Esophagus (tissue), 2 donors: Measurements from ENCODE around the gene BOLA2B. TPM values are rescaled to one million over a fixed set of nuclear protein-coding genes. Genes with fewer than 3 reads are reported as not detected.
"Not testable (repeated sequence)": the region's sequence is repeated elsewhere in the genome, so short reads cannot be mapped to it uniquely, and the experiment has no call there.

Experiments used
- H3K27ac ChIP-seq, 2 donors: one replicate each; pipeline ENCODE4 v1.5.1; 2013; ENCODE audit warnings: low read depth in 2 of 2, mild to moderate bottlenecking in 2 of 2, inconsistent platforms in 1 of 2, low read length in 1 of 2, moderate library complexity in 1 of 2
- H3K27me3 ChIP-seq, 2 donors: one replicate each; pipeline ENCODE4 v1.6.1; 2013; ENCODE audit warnings: low read length in 2 of 2, control low read depth in 1 of 2, mild to moderate bottlenecking in 1 of 2; ENCODE audit not compliant: insufficient read depth in 2 of 2, control insufficient read depth in 1 of 2
- H3K36me3 ChIP-seq, 2 donors: one replicate each; pipeline ENCODE4 v1.6.1; 2013; ENCODE audit warnings: low read length in 1 of 2; ENCODE audit not compliant: control insufficient read depth in 2 of 2, insufficient read depth in 2 of 2
- H3K4me1 ChIP-seq, 2 donors: one replicate each; pipeline ENCODE4 v1.6.1; 2013; ENCODE audit warnings: low read length in 1 of 2; ENCODE audit not compliant: control insufficient read depth in 2 of 2, insufficient read depth in 2 of 2
- H3K4me3 ChIP-seq, 2 donors: one replicate each; pipeline ENCODE4 v1.5.1; 2013; ENCODE audit warnings: low read length in 2 of 2, mild to moderate bottlenecking in 2 of 2, low read depth in 1 of 2, moderate library complexity in 1 of 2
- H3K9me3 ChIP-seq, 2 donors: one replicate each; pipeline ENCODE4 v1.6.1; 2013; ENCODE audit warnings: mild to moderate bottlenecking in 2 of 2, low read depth in 1 of 2, low read length in 1 of 2, moderate library complexity in 1 of 2; ENCODE audit not compliant: control insufficient read depth in 2 of 2, insufficient read depth in 1 of 2
- WGBS, 2 donors: extraction: QIAGEN DNeasy Blood & Tissue Kit; methylation state at CpG; one replicate each; pipeline ENCODE4 v1.1.7; 2013; 5-methylcytosine and 5-hydroxymethylcytosine counted together
- polyA plus RNA-seq, 2 donors: library from polyadenylated mRNA; stranded (reverse); fragments of 200-250 nt; gene quantifications; one replicate each; pipeline ENCODE4 v1.2.3, GENCODE V29; 2013
- donor health status: healthy with polysubstance abuse.
- donor health status: Bipolar disorder and iron deficiency.

Gene BOLA2B
- polyA plus RNA-seq, 2 donors, result 195 to 283 TPM

DNA sequence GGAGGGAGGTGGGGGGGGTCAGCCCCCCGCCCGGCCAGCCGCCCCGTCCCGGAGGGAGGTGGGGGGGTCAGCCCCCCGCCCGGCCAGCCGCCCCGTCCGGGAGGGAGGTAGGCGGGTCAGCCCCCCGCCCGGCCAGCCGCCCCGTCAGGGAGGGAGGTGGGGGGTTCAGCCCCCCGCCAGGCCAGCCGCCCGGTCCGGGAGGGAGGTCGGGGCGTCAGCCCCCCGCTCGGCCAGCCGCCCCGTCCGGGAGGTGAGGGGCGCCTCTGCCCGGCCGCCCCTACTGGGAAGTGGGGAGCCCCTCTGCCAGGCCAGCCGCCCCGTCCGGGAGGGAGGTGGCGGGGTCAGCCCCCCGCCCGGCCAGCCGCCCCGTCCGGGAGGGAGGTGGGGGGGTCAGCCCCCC is 24.1 kb downstream of the BOLA2B start:
- not testable (repeated sequence) for H3K27me3 ChIP-seq, H3K27ac ChIP-seq, H3K4me3 ChIP-seq, H3K4me1 ChIP-seq, H3K36me3 ChIP-seq, H3K9me3 ChIP-seq
- WGBS, 2 donors, result 92 to 95% methylated on average over 22 to 38 of the region's 38 CpGs

- WGBS, 2 donors, result 70% methylated on average over 20 of the region's 29 CpGs; no CpG with 5 or more reads in 1 of the 2 donors
- not testable (repeated sequence) for H3K4me3 ChIP-seq, H3K27ac ChIP-seq, H3K4me1 ChIP-seq, H3K27me3 ChIP-seq, H3K36me3 ChIP-seq, H3K9me3 ChIP-seq
Observed at GRCh38 chr16:30168746-30169145, 24.7 kb downstream of the BOLA2B start.

DNA sequence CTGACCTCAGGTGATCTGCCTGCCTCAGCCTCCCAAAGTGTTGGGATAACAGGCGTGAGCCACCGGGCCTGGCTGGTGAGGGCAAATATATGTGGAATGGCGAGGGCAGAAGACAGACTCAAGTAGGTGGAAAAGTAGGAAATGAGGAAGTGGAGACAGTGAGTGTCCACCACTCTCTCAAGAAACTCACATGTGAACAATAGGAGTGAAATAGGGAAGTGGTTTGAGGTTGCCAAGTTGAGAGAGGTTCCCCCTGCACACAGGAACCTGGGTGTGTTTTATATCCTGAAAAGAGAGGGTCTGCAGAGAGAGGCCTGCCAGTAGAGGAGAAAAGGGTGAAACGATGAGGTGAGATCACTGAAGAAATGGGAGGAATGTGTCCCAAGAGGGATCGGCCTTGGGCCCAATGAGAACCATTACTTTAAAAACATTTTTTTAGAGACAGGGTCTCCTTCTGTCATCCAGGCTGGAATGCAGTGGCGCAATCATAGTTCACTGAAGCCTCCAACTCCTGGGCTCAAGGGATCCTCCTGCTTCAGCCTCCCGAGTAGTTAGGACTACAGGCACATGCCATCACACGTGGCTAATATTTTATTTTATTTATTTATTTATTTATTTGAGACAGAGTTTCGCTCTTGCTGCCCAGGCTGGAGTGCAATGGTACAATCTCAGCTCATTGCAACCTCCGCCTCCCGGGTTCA is 27.1 kb downstream of the BOLA2B start:
- Histone ChIP-seq H3K27ac (no peak overlapping the region), H3K9me3 (no peaks in the 10 kb centered on the region), H3K36me3 (no peaks in the 10 kb centered on the region), H3K4me1 (no peaks in the 10 kb centered on the region), H3K27me3 (no peaks in the 10 kb centered on the region), H3K4me3 (no peak overlapping the region)
- 86 to 87% methylated on average over 10 to 11 of the region's 11 CpGs for WGBS, 2 donors

DNA sequence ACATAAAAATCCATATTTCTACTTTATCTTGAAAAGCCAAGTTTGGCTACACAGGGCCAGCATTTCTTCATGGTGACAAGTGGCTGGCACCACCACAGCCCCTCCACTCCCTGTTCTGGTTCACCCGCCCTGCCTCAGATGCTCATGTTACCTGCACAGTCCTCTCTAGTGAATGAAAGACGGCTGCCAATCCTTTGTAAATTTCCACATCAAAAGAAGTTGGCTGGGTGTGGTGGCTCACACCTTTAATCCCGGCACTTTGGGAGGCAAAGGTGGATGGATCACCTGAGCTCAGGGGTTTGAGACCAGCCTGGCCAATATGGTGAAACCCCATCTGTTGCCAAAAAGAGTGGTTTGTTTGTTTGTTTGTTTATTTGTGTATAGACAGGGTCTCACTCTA is 29.9 kb downstream of the BOLA2B start:
- Histone ChIP-seq H3K27ac (no peak overlapping the region), H3K36me3 (no peaks in the 10 kb centered on the region), H3K4me3 (no peak overlapping the region), H3K27me3 (no peaks in the 10 kb centered on the region), H3K9me3 (no peaks in the 10 kb centered on the region), H3K4me1 (no peaks in the 10 kb centered on the region)
- 58 to 69% methylated on average over 3 of the region's 3 CpGs for WGBS, 2 donors

- H3K27ac ChIP-seq, result no peak overlapping the region
- H3K36me3 ChIP-seq, result no peaks in the 10 kb centered on the region
- 34 to 48% methylated on average over 1 of the region's 1 CpG for WGBS, 2 donors
- no peaks in the 10 kb centered on the region for H3K27me3 ChIP-seq
- H3K4me1 ChIP-seq, result no peaks in the 10 kb centered on the region
- no peak overlapping the region for H3K4me3 ChIP-seq
- no peaks in the 10 kb centered on the region for H3K9me3 ChIP-seq
Observed at GRCh38 chr16:30157214-30157613, 36.3 kb downstream of the BOLA2B start.

DNA sequence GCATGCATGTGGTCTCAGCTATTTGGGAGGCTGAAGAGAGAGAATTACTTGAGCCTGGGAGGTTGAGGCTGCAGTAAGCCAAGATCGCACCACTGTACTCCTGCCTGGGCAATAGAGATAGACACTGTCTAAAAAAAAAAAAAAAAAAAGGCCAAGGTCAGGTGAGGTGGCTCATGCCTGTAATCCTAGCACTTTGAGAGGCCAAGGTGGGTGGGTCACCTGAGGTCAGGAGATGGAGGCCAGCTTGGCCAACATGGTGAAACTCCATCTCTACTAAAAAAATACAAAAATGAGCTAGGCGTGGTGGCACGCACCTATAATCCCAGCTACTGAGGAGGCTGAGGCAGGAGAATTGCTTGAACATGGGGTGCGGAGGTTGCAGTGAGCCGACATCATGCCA is 38.3 kb downstream of the BOLA2B start:
- H3K36me3 ChIP-seq, result no peaks in the 10 kb centered on the region
- H3K27me3 ChIP-seq, result no peaks in the 10 kb centered on the region
- no peak overlapping the region for H3K27ac ChIP-seq
- H3K9me3 ChIP-seq, result no peaks in the 10 kb centered on the region
- H3K4me1 ChIP-seq, result no peaks in the 10 kb centered on the region
- 96 to 97% methylated on average over 5 of the region's 5 CpGs for WGBS, 2 donors
- H3K4me3 ChIP-seq, result no peak overlapping the region

- H3K9me3 ChIP-seq, result peaks cover 0 to 2% of the 10 kb centered on the region in 2 donors
- WGBS, 2 donors, result 97% methylated on average over 9 of the region's 9 CpGs
- no peaks in the 10 kb centered on the region for H3K36me3 ChIP-seq
- no peaks in the 10 kb centered on the region for H3K4me1 ChIP-seq
- H3K27me3 ChIP-seq, result no peaks in the 10 kb centered on the region
- H3K27ac ChIP-seq, result no peak overlapping the region
- no peak overlapping the region for H3K4me3 ChIP-seq
Observed at GRCh38 chr16:30152517-30152916, 40.9 kb downstream of the BOLA2B start.

DNA sequence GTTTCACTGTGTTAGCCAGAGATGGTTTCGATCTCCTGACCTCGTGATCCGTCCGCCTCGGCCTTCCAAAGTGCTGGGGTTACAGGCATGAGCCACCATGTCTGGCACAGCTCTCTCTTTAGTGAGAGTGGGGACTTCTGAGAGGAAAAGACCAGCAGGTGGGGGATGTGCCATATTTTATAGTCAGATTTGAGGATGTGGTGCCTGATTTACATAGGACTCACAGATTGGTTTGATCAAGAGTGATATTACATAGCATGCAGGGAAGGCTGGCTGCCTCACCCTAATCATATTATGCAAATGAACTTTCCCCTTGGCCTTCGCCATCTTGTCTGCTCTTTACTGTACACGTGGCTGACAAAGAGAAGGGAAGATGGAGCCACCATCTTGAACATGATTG is 42.4 kb downstream of the BOLA2B start:
- no peak overlapping the region for H3K4me3 ChIP-seq
- WGBS, 2 donors, result 89 to 93% methylated on average over 7 of the region's 7 CpGs

GRCh38 chr16:30149250-30149930 is 44.1 kb downstream of the BOLA2B start:
- Histone ChIP-seq H3K9me3 (peaks cover 0 to 2% of the 10 kb centered on the region in 2 donors), H3K27ac (no peak overlapping the region), H3K4me1 (no peaks in the 10 kb centered on the region), H3K36me3 (no peaks in the 10 kb centered on the region), H3K27me3 (no peaks in the 10 kb centered on the region), H3K4me3 (no peak overlapping the region)
- 88 to 94% methylated on average over 5 of the region's 5 CpGs for WGBS, 2 donors

More for the DNA sequence above, 42.4 kb downstream of the BOLA2B start:
- H3K9me3 ChIP-seq, result peaks cover 0 to 2% of the 10 kb centered on the region in 2 donors
- no peak overlapping the region for H3K27ac ChIP-seq
- no peaks in the 10 kb centered on the region for H3K27me3 ChIP-seq
- no peaks in the 10 kb centered on the region for H3K4me1 ChIP-seq
- no peaks in the 10 kb centered on the region for H3K36me3 ChIP-seq
